AG09319 (cell line): ENCODE data around the gene CACNA1C.

Experiments used
- DNase-seq: peaks from one replicate; pipeline ENCODE4 v3.0.0-alpha.2; 2010; ENCODE audit warnings: low read depth; ENCODE audit errors: extremely low read depth
- CTCF ChIP-seq: IDR thresholded peaks from 2 replicates; pipeline ENCODE4 v1.5.1; 2011; ENCODE audit warnings: low read depth, mild to moderate bottlenecking, inconsistent platforms, low read length, moderate library complexity

Gene CACNA1C

GRCh38 chr12:2689393-2689792 is 636.6 kb downstream of the CACNA1C start:
- no peak for TF ChIP-seq CTCF
- DNase-seq = no peak

GRCh38 chr12:2689879-2690278 is 637.1 kb downstream of the CACNA1C start:
- no peak for TF ChIP-seq CTCF
- no peak for DNase-seq

- DNase-seq = no peak
- no peak for TF ChIP-seq CTCF
Observed at GRCh38 chr12:2690348-2691005, 637.7 kb downstream of the CACNA1C start.

- TF ChIP-seq CTCF = no peak
- no peak for DNase-seq
Observed at GRCh38 chr12:2691006-2691344, 638.2 kb downstream of the CACNA1C start.

GRCh38 chr12:2691345-2692071 is 638.7 kb downstream of the CACNA1C start:
- TF ChIP-seq CTCF = no peak

GRCh38 chr12:2692080-2692479 is 639.3 kb downstream of the CACNA1C start:
- DNase-seq = no peak
- TF ChIP-seq CTCF = no peak

More at GRCh38 chr12:2691345-2692071, 638.7 kb downstream of the CACNA1C start:
- no peak for DNase-seq

GRCh38 chr12:2693244-2693860 is 640.6 kb downstream of the CACNA1C start:
- DNase-seq = no peak
- TF ChIP-seq CTCF = no peak
